ENCODE measurements around the gene TBL3. TPM values are rescaled to one million over a fixed set of nuclear protein-coding genes. Genes with fewer than 3 reads are reported as not detected.
"Not testable (repeated sequence)": the region's sequence is repeated elsewhere in the genome, so short reads cannot be mapped to it uniquely, and the experiment has no call there.

The TBL3 gene
- total RNA-seq, 1 donor from 2014 or later, result 30.7 TPM

DNA sequence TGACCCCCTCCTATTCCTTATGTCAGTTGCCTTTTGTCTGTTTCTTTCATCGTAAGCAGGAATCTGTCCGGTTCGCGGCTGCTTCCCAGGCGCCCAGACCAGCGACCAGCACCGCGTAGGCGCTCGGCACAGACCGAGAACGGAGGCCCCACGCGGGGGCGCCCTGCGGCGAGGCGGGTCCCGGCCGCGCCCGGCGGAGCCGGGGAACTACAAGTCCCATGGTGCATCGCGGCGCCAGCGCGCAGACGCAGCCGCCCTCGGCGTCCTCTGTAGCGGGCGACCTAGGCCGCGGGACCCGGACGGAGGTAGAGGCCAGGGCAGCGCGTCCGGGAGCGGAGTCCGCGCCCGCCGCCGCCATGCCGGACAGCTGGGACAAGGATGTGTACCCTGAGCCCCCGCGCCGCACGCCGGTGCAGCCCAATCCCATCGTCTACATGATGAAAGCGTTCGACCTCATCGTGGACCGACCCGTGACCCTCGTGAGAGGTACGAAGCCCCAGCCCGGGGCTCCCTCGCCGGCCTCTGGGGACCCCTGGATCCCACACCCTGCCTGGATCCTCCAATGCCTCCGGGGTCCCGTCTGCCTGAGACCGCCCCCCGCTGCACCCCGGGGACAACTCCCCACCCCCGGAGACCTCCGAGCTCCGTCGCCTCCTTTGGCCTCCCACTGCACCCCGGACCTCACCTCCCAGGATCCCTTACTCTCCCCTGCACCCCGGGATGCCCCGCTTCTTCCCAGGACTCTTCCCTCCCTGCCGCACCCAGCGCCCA is 12.4 kb upstream of the TBL3 start, which contains the start of gene NDUFB10:
TSS of gene NDUFB10 (plus strand) at position 270 of the 771 bp plus-strand sequence. CDS start at position 357, 87 bp downstream.
- Histone ChIP-seq H3K36me3 (no peaks in the 10 kb centered on the region), H3K4me2 (peak within 1 kb of the TSS; percentile 84), H3K27me3 (no peaks in the 10 kb centered on the region), H2AFZ (replicated peaks) (peak within 1 kb of the TSS; percentile 90), H3K4me1 (peaks cover 19% of the 10 kb centered on the region), H3K4me3 (peak within 1 kb of the TSS; percentile 76), H3K9me3 (ENCODE audit: low read depth) (no peaks in the 10 kb centered on the region), H3K9ac (peak within 1 kb of the TSS; percentile 68), H3K79me2 (ENCODE audit: low read depth) (peaks cover 36% of the 10 kb centered on the region), H3F3A (ENCODE audit: low read depth) (peaks cover 47% of the 10 kb centered on the region), H4K20me1 (ENCODE audit: low read depth) (peaks cover 43% of the 10 kb centered on the region), H3K27ac (no peak within 1 kb of the TSS)
- TF ChIP-seq EZH2phosphoT487 (IDR thresholded peaks at IDR 0.05) (no peak), EZH2 (IDR thresholded peaks at IDR 0.05) (no peak)
- TF ChIP-seq, protein P1, sequence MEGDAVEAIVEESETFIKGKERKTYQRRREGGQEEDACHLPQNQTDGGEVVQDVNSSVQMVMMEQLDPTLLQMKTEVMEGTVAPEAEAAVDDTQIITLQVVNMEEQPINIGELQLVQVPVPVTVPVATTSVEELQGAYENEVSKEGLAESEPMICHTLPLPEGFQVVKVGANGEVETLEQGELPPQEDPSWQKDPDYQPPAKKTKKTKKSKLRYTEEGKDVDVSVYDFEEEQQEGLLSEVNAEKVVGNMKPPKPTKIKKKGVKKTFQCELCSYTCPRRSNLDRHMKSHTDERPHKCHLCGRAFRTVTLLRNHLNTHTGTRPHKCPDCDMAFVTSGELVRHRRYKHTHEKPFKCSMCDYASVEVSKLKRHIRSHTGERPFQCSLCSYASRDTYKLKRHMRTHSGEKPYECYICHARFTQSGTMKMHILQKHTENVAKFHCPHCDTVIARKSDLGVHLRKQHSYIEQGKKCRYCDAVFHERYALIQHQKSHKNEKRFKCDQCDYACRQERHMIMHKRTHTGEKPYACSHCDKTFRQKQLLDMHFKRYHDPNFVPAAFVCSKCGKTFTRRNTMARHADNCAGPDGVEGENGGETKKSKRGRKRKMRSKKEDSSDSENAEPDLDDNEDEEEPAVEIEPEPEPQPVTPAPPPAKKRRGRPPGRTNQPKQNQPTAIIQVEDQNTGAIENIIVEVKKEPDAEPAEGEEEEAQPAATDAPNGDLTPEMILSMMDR (IDR thresholded peaks at IDR 0.05), result peak; percentile 60
- Mint-ChIP-seq H3K27ac (peak within 1 kb of the TSS; percentile 72), H3K9me3 (no peaks in the 10 kb centered on the region), H3K4me3 (peak within 1 kb of the TSS; percentile 96), H3K36me3 (peaks cover 12% of the 10 kb centered on the region), H3K4me1 (peaks cover 30% of the 10 kb centered on the region), H3K27me3 (ENCODE audit: insufficient read depth, low read depth) (peaks cover 2% of the 10 kb centered on the region)
- DNase-seq (ENCODE audit: low spot score), result peak; percentile 96

DNA sequence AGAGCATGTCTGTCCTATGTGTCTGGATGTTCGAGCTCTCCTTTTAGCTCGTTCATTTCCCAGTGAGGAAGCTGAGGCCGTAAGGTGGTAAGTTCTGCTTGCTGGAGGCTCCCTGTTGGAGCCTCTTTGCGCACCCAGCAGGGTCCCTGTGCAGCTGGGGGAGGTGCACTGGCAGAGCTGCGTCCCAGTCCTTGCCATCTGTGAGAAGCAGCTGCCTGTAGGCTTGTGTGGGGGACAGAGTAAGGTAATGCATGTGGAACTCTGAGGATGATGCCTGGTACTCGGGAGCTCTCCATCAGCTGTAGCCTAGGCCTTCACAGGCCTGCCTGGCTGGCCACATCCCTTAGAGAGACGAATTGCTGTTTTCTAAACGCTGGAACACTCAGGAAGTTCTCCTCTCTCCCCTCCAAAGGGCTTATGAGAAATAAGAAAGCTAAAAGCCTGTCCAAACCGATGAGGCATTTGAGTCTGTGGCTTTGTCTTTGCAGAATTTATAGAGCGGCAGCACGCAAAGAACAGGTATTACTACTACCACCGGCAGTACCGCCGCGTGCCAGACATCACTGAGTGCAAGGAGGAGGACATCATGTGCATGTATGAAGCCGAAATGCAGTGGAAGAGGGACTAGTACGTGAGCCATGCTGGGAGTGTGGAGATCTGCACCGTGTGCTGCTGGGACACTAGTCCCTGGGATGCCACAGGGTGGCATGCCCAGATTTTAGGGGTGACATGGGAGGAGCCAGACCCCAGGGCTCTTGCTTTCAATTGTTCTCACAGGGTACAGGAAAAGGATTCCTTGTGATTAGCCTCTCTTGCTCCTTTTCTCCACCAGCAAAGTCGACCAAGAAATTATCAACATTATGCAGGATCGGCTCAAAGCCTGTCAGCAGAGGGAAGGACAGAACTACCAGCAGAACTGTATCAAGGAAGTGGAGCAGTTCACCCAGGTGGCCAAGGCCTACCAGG is 10.9 kb upstream of the TBL3 start:
- peak overlapping the region; percentile 74 for H3K27ac ChIP-seq
- TF ChIP-seq EZH2phosphoT487 (IDR thresholded peaks at IDR 0.05) (no peak), EZH2 (IDR thresholded peaks at IDR 0.05) (no peak)
- TF ChIP-seq, protein P1 (IDR thresholded peaks at IDR 0.05), result no peak
- peaks cover 47% of the 10 kb centered on the region for H3F3A ChIP-seq (ENCODE audit: low read depth)
- H3K4me2 ChIP-seq, result peak overlapping the region; percentile 84
- Mint-ChIP-seq H3K27me3 (ENCODE audit: insufficient read depth, low read depth) (no peaks in the 10 kb centered on the region), H3K4me3 (peak overlapping the region; percentile 96), H3K27ac (no peak overlapping the region), H3K4me1 (peaks cover 34% of the 10 kb centered on the region), H3K9me3 (no peaks in the 10 kb centered on the region), H3K36me3 (peaks cover 12% of the 10 kb centered on the region)
- H3K9me3 ChIP-seq (ENCODE audit: low read depth), result no peaks in the 10 kb centered on the region
- H3K4me3 ChIP-seq, result peak overlapping the region; percentile 76
- peaks cover 24% of the 10 kb centered on the region for H3K4me1 ChIP-seq
- H3K27me3 ChIP-seq, result no peaks in the 10 kb centered on the region
- no peak overlapping the region for H2AFZ ChIP-seq (replicated peaks)
- H4K20me1 ChIP-seq (ENCODE audit: low read depth), result peaks cover 44% of the 10 kb centered on the region
- H3K79me2 ChIP-seq (ENCODE audit: low read depth), result peaks cover 49% of the 10 kb centered on the region
- no peaks in the 10 kb centered on the region for H3K36me3 ChIP-seq
- DNase-seq (ENCODE audit: low spot score), result peak; percentile 37
- no peak overlapping the region for H3K9ac ChIP-seq

GRCh38 chr16:1961651-1962067 is 10.2 kb upstream of the TBL3 start:
- Histone ChIP-seq H3K79me2 (ENCODE audit: low read depth) (peaks cover 52% of the 10 kb centered on the region), H3K27ac (no peak overlapping the region)

GRCh38 chr16:1962161-1963153 is 9.4 kb upstream of the TBL3 start:
- peaks cover 47% of the 10 kb centered on the region for H3F3A ChIP-seq (ENCODE audit: low read depth)
- not testable (repeated sequence) for DNase-seq (ENCODE audit: low spot score); H3K27me3 ChIP-seq; H3K27ac Mint-ChIP-seq; H3K9me3 ChIP-seq (ENCODE audit: low read depth); H3K36me3 ChIP-seq; H3K9ac ChIP-seq; H3K27ac ChIP-seq; H3K9me3 Mint-ChIP-seq; H3K27me3 Mint-ChIP-seq (ENCODE audit: insufficient read depth, low read depth); H2AFZ ChIP-seq (replicated peaks)
- Mint-ChIP-seq H3K36me3 (peaks cover 12% of the 10 kb centered on the region), H3K4me3 (peak overlapping the region; percentile 95), H3K4me1 (peaks cover 34% of the 10 kb centered on the region)
- peak overlapping the region; percentile 96 for H3K4me2 ChIP-seq
- H3K79me2 ChIP-seq (ENCODE audit: low read depth), result peaks cover 52% of the 10 kb centered on the region
- H4K20me1 ChIP-seq (ENCODE audit: low read depth), result peaks cover 44% of the 10 kb centered on the region
- H3K4me3 ChIP-seq, result peak overlapping the region; percentile 98
- H3K4me1 ChIP-seq, result peaks cover 24% of the 10 kb centered on the region

More at GRCh38 chr16:1961651-1962067, 10.2 kb upstream of the TBL3 start:
- H4K20me1 ChIP-seq (ENCODE audit: low read depth), result peaks cover 44% of the 10 kb centered on the region
- H2AFZ ChIP-seq (replicated peaks), result no peak overlapping the region
- peaks cover 34% of the 10 kb centered on the region for H3K4me1 Mint-ChIP-seq
- H3K4me1 ChIP-seq, result peaks cover 24% of the 10 kb centered on the region
- peaks cover 47% of the 10 kb centered on the region for H3F3A ChIP-seq (ENCODE audit: low read depth)
- H3K4me3 Mint-ChIP-seq, result peak overlapping the region; percentile 75
- H3K27ac Mint-ChIP-seq, result no peak overlapping the region
- H3K27me3 ChIP-seq, result no peaks in the 10 kb centered on the region
- TF ChIP-seq EZH2 (IDR thresholded peaks at IDR 0.05) (no peak), EZH2phosphoT487 (IDR thresholded peaks at IDR 0.05) (no peak)
- TF ChIP-seq, protein P1 (IDR thresholded peaks at IDR 0.05), result no peak
- H3K4me2 ChIP-seq, result no peak overlapping the region
- H3K9me3 Mint-ChIP-seq, result no peaks in the 10 kb centered on the region
- DNase-seq (ENCODE audit: low spot score), result no peak
- no peak overlapping the region for H3K9ac ChIP-seq
- peaks cover 12% of the 10 kb centered on the region for H3K36me3 Mint-ChIP-seq
- no peaks in the 10 kb centered on the region for H3K27me3 Mint-ChIP-seq (ENCODE audit: insufficient read depth, low read depth)
- no peaks in the 10 kb centered on the region for H3K36me3 ChIP-seq
- no peak overlapping the region for H3K4me3 ChIP-seq
- H3K9me3 ChIP-seq (ENCODE audit: low read depth), result no peaks in the 10 kb centered on the region
